ENCODE data around the gene ACP5. TPM values are rescaled to one million over a fixed set of nuclear protein-coding genes. Genes with fewer than 3 reads are reported as not detected.

Gene ACP5
- total and polyA plus RNA-seq, 10 of the 15 experiments (the other 5 are each of a cell fraction or from before 2014, with no cell fraction given) = 1.0 to 73.4 (median 36.8) TPM

DNA sequence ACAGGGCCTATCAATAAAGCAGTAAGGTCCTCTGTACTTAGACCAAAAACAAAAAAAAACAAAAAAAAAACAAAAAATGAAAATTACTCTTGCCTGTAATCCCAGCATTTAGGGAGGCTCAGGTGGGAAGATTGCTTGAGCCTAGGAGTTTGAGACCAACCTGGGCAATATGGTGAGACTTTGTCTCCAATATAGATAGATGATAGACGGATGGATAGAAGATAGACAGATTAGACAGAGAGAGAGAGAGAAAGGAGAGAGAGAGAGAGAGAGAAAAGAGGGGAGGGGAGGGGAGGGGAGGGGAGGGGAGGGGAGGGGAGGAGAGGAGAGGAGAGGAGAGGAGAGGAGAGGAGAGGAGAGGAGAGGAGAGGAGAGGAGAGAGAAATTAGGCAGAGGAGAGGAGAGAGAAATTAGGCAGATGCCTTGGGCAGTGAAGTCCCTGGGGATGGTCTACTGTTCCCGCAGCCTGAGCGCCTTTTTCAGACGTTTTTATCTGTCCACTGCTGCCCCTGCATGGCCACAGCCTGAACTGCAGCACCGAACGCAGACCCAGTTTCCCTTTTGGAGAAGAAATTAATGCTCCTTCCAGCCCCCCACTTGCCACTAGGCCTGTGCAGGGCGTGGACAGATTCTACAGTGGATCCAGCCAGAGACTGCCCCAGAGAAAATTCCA is 10.0 kb upstream of the ACP5 start:
- intact Hi-C loops (cut with micrococcal nuclease; ENCODE audit: unreplicated experiment) (loop anchor here (1.0 kb wide), 3 partner anchors 27 to 91 kb away; no protein-coding TSS in a partner anchor), in situ Hi-C loops (cut with MboI) (loop anchor here (5.0 to 25.0 kb wide), 2 partner anchors 90 to 1575 kb away; partner anchors contain the start of genes IER2 and STX10)
- Histone ChIP-seq H3K36me3 (ENCODE audit: control insufficient read depth in 2 of 2, insufficient read depth in 2 of 2, low read length in 1 of 2) (no peaks in the 10 kb centered on the region), H2AFZ (ENCODE audit: control insufficient read depth, low read depth, low read length) (peak overlapping the region; percentile 58; the same call in 1 of the 2 replicates), H4K20me1 (ENCODE audit: control insufficient read depth, insufficient read depth) (no peaks in the 10 kb centered on the region), H3K9ac (ENCODE audit: control insufficient read depth, insufficient read depth, low read length) (no peak overlapping the region), H3K27me3 (replicated peaks in 1 of 2; ENCODE audit: control insufficient read depth in 2 of 2, insufficient read depth in 2 of 2, low read length in 1 of 2) (no peaks in the 10 kb centered on the region), H3K4me3 (no peak overlapping the region), H3K4me2 (ENCODE audit: control insufficient read depth, insufficient read depth) (peak overlapping the region; percentile 14; the same call in 1 of the 2 replicates), H3K4me1 (ENCODE audit: control insufficient read depth, insufficient read depth, low read length) (peaks cover 26% of the 10 kb centered on the region), H3K9me3 (replicated peaks; ENCODE audit: control insufficient read depth, insufficient read depth, low read length) (no peaks in the 10 kb centered on the region), H3K27ac (ENCODE audit: control insufficient read depth, insufficient read depth) (no peak overlapping the region), H3K79me2 (ENCODE audit: control insufficient read depth, insufficient read depth, low read length) (no peaks in the 10 kb centered on the region)
- SMC1A ChIA-PET (ENCODE audit: uncharacterized antibody, unreplicated experiment) = interaction anchor here (0.5 to 12.2 kb wide), 8 partner anchors 18 to 262 kb away, joined by 3 to 215 read pairs (median 5); partner anchors contain the start of genes ECSIT and ELOF1
- DNase-seq (ENCODE audit: low read depth, low spot score) (no peak), ATAC-seq (peak; percentile 81), FAIRE-seq (peak; percentile 90)
- BruUV-seq (replicated peaks) = no TSS peak
- CTCF ChIA-PET = interaction anchor here (0.7 to 14.2 kb wide), 8 partner anchors 9 to 210 kb away, joined by 3 to 225 read pairs (median 4); partner anchors contain the start of gene ELOF1
- POLR2A ChIA-PET = interaction anchor here (0.7 to 7.5 kb wide), 2 partner anchors 26 to 539 kb away, joined by 3 to 94 read pairs; partner anchors contain the start of gene ELOF1
- WGBS (ENCODE audit: insufficient coverage, insufficient replicate concordance, low lambda C conversion rate, missing lambda C conversion rate) = 2% methylated on average over 7 of the region's 7 CpGs
- RAD21 ChIA-PET (ENCODE audit: unreplicated experiment) = interaction anchor here (1.7 to 11.4 kb wide), 4 partner anchors 26 to 206 kb away, joined by 4 to 172 read pairs (median 8); partner anchors contain the start of genes ECSIT and ELOF1
- TF ChIP-seq RUNX3 (IDR thresholded peaks at IDR 0.05; ENCODE audit: low read length) = peak; percentile 57
- no peak for TF ChIP-seq USF1 (IDR thresholded peaks at IDR 0.05; ENCODE audit: borderline replicate concordance, extremely low read length, insufficient read depth, low read depth, low read length)
- TF ChIP-seq MEF2B (IDR thresholded peaks at IDR 0.05; ENCODE audit: partially characterized antibody, poor library complexity, severe bottlenecking) = peak; percentile 97
- TF ChIP-seq TAF1 (IDR thresholded peaks at IDR 0.05; ENCODE audit: borderline replicate concordance, low read depth, low read length) = no peak
- TF ChIP-seq, protein P1, sequence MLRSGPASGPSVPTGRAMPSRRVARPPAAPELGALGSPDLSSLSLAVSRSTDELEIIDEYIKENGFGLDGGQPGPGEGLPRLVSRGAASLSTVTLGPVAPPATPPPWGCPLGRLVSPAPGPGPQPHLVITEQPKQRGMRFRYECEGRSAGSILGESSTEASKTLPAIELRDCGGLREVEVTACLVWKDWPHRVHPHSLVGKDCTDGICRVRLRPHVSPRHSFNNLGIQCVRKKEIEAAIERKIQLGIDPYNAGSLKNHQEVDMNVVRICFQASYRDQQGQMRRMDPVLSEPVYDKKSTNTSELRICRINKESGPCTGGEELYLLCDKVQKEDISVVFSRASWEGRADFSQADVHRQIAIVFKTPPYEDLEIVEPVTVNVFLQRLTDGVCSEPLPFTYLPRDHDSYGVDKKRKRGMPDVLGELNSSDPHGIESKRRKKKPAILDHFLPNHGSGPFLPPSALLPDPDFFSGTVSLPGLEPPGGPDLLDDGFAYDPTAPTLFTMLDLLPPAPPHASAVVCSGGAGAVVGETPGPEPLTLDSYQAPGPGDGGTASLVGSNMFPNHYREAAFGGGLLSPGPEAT (IDR thresholded peaks at IDR 0.05; ENCODE audit: low read depth) = 0 out of 2 replicates have a peak, but pooled peaks have one; percentile 40
- TF ChIP-seq BHLHE40 (IDR thresholded peaks at IDR 0.05; ENCODE audit: borderline replicate concordance in 1 of 2, low read depth in 2 of 2, low read length in 1 of 2) = 0 out of 4 replicates have a peak, but pooled peaks of 1 of the 2 experiments have one; percentile 34
- TF ChIP-seq, protein P2, sequence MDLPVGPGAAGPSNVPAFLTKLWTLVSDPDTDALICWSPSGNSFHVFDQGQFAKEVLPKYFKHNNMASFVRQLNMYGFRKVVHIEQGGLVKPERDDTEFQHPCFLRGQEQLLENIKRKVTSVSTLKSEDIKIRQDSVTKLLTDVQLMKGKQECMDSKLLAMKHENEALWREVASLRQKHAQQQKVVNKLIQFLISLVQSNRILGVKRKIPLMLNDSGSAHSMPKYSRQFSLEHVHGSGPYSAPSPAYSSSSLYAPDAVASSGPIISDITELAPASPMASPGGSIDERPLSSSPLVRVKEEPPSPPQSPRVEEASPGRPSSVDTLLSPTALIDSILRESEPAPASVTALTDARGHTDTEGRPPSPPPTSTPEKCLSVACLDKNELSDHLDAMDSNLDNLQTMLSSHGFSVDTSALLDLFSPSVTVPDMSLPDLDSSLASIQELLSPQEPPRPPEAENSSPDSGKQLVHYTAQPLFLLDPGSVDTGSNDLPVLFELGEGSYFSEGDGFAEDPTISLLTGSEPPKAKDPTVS (IDR thresholded peaks at IDR 0.05; ENCODE audit: low read depth, low read length) = no peak
- TF ChIP-seq ZNF274 (IDR thresholded peaks at IDR 0.05; ENCODE audit: insufficient read depth, insufficient read length) = no peak
- peak; percentile 94 for TF ChIP-seq WRNIP1 (IDR thresholded peaks at IDR 0.05; ENCODE audit: borderline replicate concordance, low read depth, low read length)
- no peak for TF ChIP-seq HDAC2 (IDR thresholded peaks at IDR 0.05)
- 0 out of 2 replicates have a peak, but pooled peaks have one; percentile 44 for TF ChIP-seq STAT3 (IDR thresholded peaks at IDR 0.05; ENCODE audit: low read depth, low read length)
- peak; percentile 98 for TF ChIP-seq SMC3 (IDR thresholded peaks at IDR 0.05; ENCODE audit: borderline replicate concordance, low read length)
- TF ChIP-seq ZNF384 (IDR thresholded peaks at IDR 0.05; ENCODE audit: borderline replicate concordance, low read depth, low read length) = peak; percentile 12; the same call in 1 of the 2 replicates
- no peak for TF ChIP-seq POU2F2 (IDR thresholded peaks at IDR 0.05; ENCODE audit: borderline replicate concordance, low read depth, low read length)
- TF ChIP-seq EZH2 (IDR thresholded peaks at IDR 0.05; ENCODE audit: borderline replicate concordance, control insufficient read depth, low read depth, low read length) = no peak
- TF ChIP-seq IRF3 (IDR thresholded peaks at IDR 0.05) = no peak
- TF ChIP-seq RB1 (IDR thresholded peaks at IDR 0.05; ENCODE audit: borderline replicate concordance) = peak; percentile 45; the same call in 1 of the 2 replicates
